ENCODE results near the gene COLGALT1.

COLGALT1 gene

GRCh38 chr19:17617807-17618192 lies 62.4 kb downstream of the COLGALT1 start:
- no peak for TF ChIP-seq TAF1 (IDR thresholded peaks at IDR 0.05; ENCODE audit: borderline replicate concordance, insufficient read depth, low read length)
- no peak for TF ChIP-seq POLR2AphosphoS5 (IDR thresholded peaks at IDR 0.05; ENCODE audit: low read depth, low read length)
- TF ChIP-seq, protein P1, sequence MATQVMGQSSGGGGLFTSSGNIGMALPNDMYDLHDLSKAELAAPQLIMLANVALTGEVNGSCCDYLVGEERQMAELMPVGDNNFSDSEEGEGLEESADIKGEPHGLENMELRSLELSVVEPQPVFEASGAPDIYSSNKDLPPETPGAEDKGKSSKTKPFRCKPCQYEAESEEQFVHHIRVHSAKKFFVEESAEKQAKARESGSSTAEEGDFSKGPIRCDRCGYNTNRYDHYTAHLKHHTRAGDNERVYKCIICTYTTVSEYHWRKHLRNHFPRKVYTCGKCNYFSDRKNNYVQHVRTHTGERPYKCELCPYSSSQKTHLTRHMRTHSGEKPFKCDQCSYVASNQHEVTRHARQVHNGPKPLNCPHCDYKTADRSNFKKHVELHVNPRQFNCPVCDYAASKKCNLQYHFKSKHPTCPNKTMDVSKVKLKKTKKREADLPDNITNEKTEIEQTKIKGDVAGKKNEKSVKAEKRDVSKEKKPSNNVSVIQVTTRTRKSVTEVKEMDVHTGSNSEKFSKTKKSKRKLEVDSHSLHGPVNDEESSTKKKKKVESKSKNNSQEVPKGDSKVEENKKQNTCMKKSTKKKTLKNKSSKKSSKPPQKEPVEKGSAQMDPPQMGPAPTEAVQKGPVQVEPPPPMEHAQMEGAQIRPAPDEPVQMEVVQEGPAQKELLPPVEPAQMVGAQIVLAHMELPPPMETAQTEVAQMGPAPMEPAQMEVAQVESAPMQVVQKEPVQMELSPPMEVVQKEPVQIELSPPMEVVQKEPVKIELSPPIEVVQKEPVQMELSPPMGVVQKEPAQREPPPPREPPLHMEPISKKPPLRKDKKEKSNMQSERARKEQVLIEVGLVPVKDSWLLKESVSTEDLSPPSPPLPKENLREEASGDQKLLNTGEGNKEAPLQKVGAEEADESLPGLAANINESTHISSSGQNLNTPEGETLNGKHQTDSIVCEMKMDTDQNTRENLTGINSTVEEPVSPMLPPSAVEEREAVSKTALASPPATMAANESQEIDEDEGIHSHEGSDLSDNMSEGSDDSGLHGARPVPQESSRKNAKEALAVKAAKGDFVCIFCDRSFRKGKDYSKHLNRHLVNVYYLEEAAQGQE (IDR thresholded peaks at IDR 0.05; ENCODE audit: insufficient read depth in 1 of 2, low read depth in 2 of 2, low read length in 2 of 2) = no peak
- TF ChIP-seq FOXP2 (optimal IDR thresholded peaks at IDR 0.05; ENCODE audit: borderline replicate concordance, extremely low read depth, extremely low read length, insufficient read depth) = no peak
- TF ChIP-seq SIN3A (IDR thresholded peaks at IDR 0.05; ENCODE audit: borderline replicate concordance, insufficient read depth, low read length) = no peak

DNA sequence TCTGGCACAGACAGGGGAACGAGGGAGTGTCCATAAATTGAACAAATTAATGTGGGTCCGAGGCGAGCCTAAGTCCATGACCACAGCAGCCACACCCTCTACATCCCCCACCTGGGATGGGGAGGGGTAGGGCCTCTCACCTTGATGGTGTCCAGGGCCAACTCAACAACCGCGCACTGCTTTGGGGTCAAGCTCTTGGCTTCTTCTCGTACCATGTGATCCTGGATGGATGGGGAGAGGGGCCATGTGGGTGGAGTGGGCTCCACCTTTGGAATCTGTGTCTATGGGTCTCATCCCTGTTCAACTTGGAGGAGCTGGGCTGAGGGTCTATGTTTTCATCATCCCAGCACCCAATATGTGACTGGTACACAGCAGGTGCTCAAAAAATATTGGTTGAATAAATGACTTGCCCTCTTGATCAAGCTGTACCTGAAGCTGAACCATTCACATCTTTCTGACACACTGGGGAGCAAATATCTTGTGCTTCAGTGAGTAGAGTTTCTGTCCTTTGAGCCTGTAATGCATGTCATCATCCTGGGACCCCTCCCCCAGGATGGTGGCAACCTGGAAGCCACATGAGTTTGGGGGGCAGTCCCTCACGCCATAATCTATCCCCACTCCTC lies 62.9 kb downstream of the COLGALT1 start:
- TF ChIP-seq POLR2AphosphoS5 (IDR thresholded peaks at IDR 0.05; ENCODE audit: low read depth, low read length) = no peak
- TF ChIP-seq, protein P1 (IDR thresholded peaks at IDR 0.05; ENCODE audit: insufficient read depth in 1 of 2, low read depth in 2 of 2, low read length in 2 of 2) = no peak
- TF ChIP-seq FOXP2 (optimal IDR thresholded peaks at IDR 0.05; ENCODE audit: borderline replicate concordance, extremely low read depth, extremely low read length, insufficient read depth) = no peak
- TF ChIP-seq SIN3A (IDR thresholded peaks at IDR 0.05; ENCODE audit: borderline replicate concordance, insufficient read depth, low read length) = no peak
- no peak for TF ChIP-seq TAF1 (IDR thresholded peaks at IDR 0.05; ENCODE audit: borderline replicate concordance, insufficient read depth, low read length)

DNA sequence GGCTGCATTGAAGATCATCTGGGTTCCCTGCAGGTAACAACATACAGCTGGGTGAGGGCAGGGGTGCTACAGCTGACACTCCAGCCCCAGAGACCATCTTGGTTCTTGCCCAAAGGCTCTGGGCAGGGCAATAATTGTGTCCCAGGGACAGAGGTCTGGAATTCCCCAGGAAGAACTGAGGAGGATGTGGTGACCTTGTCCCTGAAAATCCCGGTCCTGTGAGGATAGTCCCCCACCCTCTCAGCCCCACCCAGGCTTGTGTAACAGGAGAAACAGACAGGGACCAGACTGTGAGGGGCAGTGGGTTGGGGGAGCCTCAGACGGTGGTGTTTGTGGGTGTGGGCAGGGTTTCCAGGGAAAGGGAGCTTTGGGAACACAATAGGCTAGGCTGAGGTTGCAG lies 63.5 kb downstream of the COLGALT1 start:
- TF ChIP-seq SIN3A (IDR thresholded peaks at IDR 0.05; ENCODE audit: borderline replicate concordance, insufficient read depth, low read length) = no peak
- TF ChIP-seq, protein P1 (IDR thresholded peaks at IDR 0.05; ENCODE audit: insufficient read depth in 1 of 2, low read depth in 2 of 2, low read length in 2 of 2) = no peak

- TF ChIP-seq, protein P1 (IDR thresholded peaks at IDR 0.05; ENCODE audit: insufficient read depth in 1 of 2, low read depth in 2 of 2, low read length in 2 of 2) = no peak
- TF ChIP-seq SIN3A (IDR thresholded peaks at IDR 0.05; ENCODE audit: borderline replicate concordance, insufficient read depth, low read length) (no peak), TAF1 (IDR thresholded peaks at IDR 0.05; ENCODE audit: borderline replicate concordance, insufficient read depth, low read length) (no peak), POLR2AphosphoS5 (IDR thresholded peaks at IDR 0.05; ENCODE audit: low read depth, low read length) (no peak), FOXP2 (optimal IDR thresholded peaks at IDR 0.05; ENCODE audit: borderline replicate concordance, extremely low read depth, extremely low read length, insufficient read depth) (no peak)
Observed at GRCh38 chr19:17620696-17621095, 65.2 kb downstream of the COLGALT1 start.

Measured in PFSK-1 (cell line).